SU-DHL-6 (cell line): ENCODE measurements around the gene KLHL40.

Experiments
- H2AFZ ChIP-seq: fragments of 200-600 bp; sonication (generic); 2 replicates; pipeline ENCODE4 v1.6.1; 2014; ENCODE audit warnings: low read depth, mild to moderate bottlenecking, moderate library complexity, mixed read lengths, antibody characterized with exemption, low read length; ENCODE audit not compliant: severe bottlenecking
- H3F3A ChIP-seq: fragments of 200-600 bp; shearing (Covaris generic); 2 replicates; pipeline ENCODE4 v1.6.0; 2016; ENCODE audit warnings: antibody characterized with exemption, mild to moderate bottlenecking; ENCODE audit not compliant: insufficient read depth
- H3K27ac ChIP-seq: fragments of 200-600 bp; sonication (generic); 2 replicates; pipeline ENCODE4 v1.5.1; 2016; ENCODE audit warnings: low read depth, mild to moderate bottlenecking, low read length, moderate library complexity, mixed read lengths
- H3K27me3 ChIP-seq: fragments of 200-600 bp; sonication (generic), shearing (Covaris generic); 2 replicates; pipeline ENCODE4 v1.6.0; 2014; ENCODE audit warnings: mild to moderate bottlenecking, low read length
- H3K36me3 ChIP-seq: fragments of 200-600 bp; sonication (generic); 2 replicates; pipeline ENCODE4 v1.6.1; 2014; ENCODE audit warnings: mild to moderate bottlenecking, low read length, mixed read lengths
- H3K4me2 ChIP-seq: fragments of 300-600, 200-600 bp; shearing (Covaris generic), sonication (generic); 2 replicates; pipeline ENCODE4 v1.6.0; 2014; ENCODE audit warnings: low read length, low read depth, mild to moderate bottlenecking; ENCODE audit not compliant: poor library complexity, severe bottlenecking
- H3K4me3 ChIP-seq: fragments of 200-600 bp; sonication (generic); 2 replicates; pipeline ENCODE4 v1.5.1; 2014; ENCODE audit warnings: antibody characterized with exemption, low read length, mild to moderate bottlenecking, mixed read lengths; ENCODE audit not compliant: insufficient read depth, poor library complexity, severe bottlenecking
- H3K79me2 ChIP-seq: fragments of 200-600 bp; sonication (generic); 2 replicates; pipeline ENCODE4 v1.6.1; 2014; ENCODE audit warnings: mild to moderate bottlenecking, low read length, moderate library complexity; ENCODE audit not compliant: insufficient read depth
- H3K9ac ChIP-seq: fragments of 200-600 bp; sonication (generic); 2 replicates; pipeline ENCODE4 v1.7.0; 2014; ENCODE audit warnings: mild to moderate bottlenecking, low read length
- H3K9me2 ChIP-seq: fragments of 200-600 bp; sonication (generic); replicated peaks from 2 replicates; pipeline ENCODE4 v1.6.1; 2014; ENCODE audit warnings: low read length; ENCODE audit not compliant: insufficient read depth
- H3K9me3 ChIP-seq: fragments of 200-600 bp; sonication (generic); 2 replicates; pipeline ENCODE4 v1.6.1; 2014; ENCODE audit warnings: low read length, mixed read lengths; ENCODE audit not compliant: insufficient read depth
- H4K20me1 ChIP-seq: fragments of 200-600 bp; sonication (generic); 2 replicates; pipeline ENCODE4 v1.6.1; 2014; ENCODE audit warnings: low read depth, mild to moderate bottlenecking, antibody characterized with exemption, low read length, moderate library complexity, mixed read lengths
- CTCF ChIP-seq: fragments of 200-600 bp; sonication (generic); IDR thresholded peaks from one replicate; pipeline ENCODE4 v1.5.1; 2017; ENCODE audit warnings: antibody characterized with exemption, mild to moderate bottlenecking, low read length, moderate library complexity; ENCODE audit not compliant: insufficient read depth, poor library complexity, severe bottlenecking
- EZH2phosphoT487 ChIP-seq: fragments of 200-600 bp; sonication (generic), shearing (Covaris generic); conservative IDR thresholded peaks from 2 replicates; pipeline ENCODE4 v1.6.1; 2018; ENCODE audit warnings: mild to moderate bottlenecking, antibody characterized with exemption, low read length, moderate library complexity, mixed read lengths

KLHL40 gene

GRCh38 chr3:42736081-42736480, 50.7 kb downstream of the KLHL40 start:
- H2AFZ ChIP-seq: no peak overlapping the region
- H3K4me2 ChIP-seq: no peak overlapping the region
- no peak overlapping the region for H3K9ac ChIP-seq
- H3K9me3 ChIP-seq: no peaks in the 10 kb centered on the region
- no peaks in the 10 kb centered on the region for H3F3A ChIP-seq
- no peaks in the 10 kb centered on the region for H3K27me3 ChIP-seq
- TF ChIP-seq EZH2phosphoT487 (no peak), CTCF (no peak)
- no peaks in the 10 kb centered on the region for H3K79me2 ChIP-seq
- no peaks in the 10 kb centered on the region for H3K9me2 ChIP-seq
- no peaks in the 10 kb centered on the region for H3K36me3 ChIP-seq
- no peak overlapping the region for H3K4me3 ChIP-seq
- no peak overlapping the region for H3K27ac ChIP-seq
- no peaks in the 10 kb centered on the region for H4K20me1 ChIP-seq

GRCh38 chr3:42736531-42736930, 51.2 kb downstream of the KLHL40 start:
- Histone ChIP-seq H3K36me3 (no peaks in the 10 kb centered on the region), H3F3A (no peaks in the 10 kb centered on the region), H3K79me2 (no peaks in the 10 kb centered on the region), H3K27me3 (no peaks in the 10 kb centered on the region), H3K4me3 (no peak overlapping the region), H3K9me2 (no peaks in the 10 kb centered on the region), H4K20me1 (no peaks in the 10 kb centered on the region), H2AFZ (no peak overlapping the region), H3K4me2 (no peak overlapping the region), H3K27ac (no peak overlapping the region), H3K9ac (no peak overlapping the region), H3K9me3 (no peaks in the 10 kb centered on the region)
- TF ChIP-seq EZH2phosphoT487: no peak
- TF ChIP-seq CTCF: no peak

GRCh38 chr3:42739401-42740158, 54.2 kb downstream of the KLHL40 start:
- no peaks in the 10 kb centered on the region for H3K9me2 ChIP-seq
- no peaks in the 10 kb centered on the region for H3K27me3 ChIP-seq
- H3K36me3 ChIP-seq: no peaks in the 10 kb centered on the region
- H3K4me3 ChIP-seq: no peak overlapping the region
- no peak overlapping the region for H3K9ac ChIP-seq
- no peak overlapping the region for H3K4me2 ChIP-seq
- H4K20me1 ChIP-seq: no peaks in the 10 kb centered on the region
- no peak overlapping the region for H3K27ac ChIP-seq
- H3K79me2 ChIP-seq: no peaks in the 10 kb centered on the region
- no peaks in the 10 kb centered on the region for H3K9me3 ChIP-seq
- H2AFZ ChIP-seq: no peak overlapping the region
- TF ChIP-seq EZH2phosphoT487 (no peak), CTCF (no peak)
- no peaks in the 10 kb centered on the region for H3F3A ChIP-seq
